Skeletal muscle satellite cell (primary cell): Measurements from ENCODE around the gene KRT81.
"Not testable (repeated sequence)": the region's sequence is repeated elsewhere in the genome, so short reads cannot be mapped to it uniquely, and the experiment has no call there.

Experiments used
- H3K27me3 ChIP-seq: 2 replicates; pipeline ENCODE4 v1.7.0; 2013; ENCODE audit warnings: low read length; ENCODE audit not compliant: control insufficient read depth, insufficient read depth
- H3K36me3 ChIP-seq: 2 replicates; pipeline ENCODE4 v1.7.0; 2013; ENCODE audit warnings: mild to moderate bottlenecking, control low read depth, low read length; ENCODE audit not compliant: insufficient read depth
- H3K4me1 ChIP-seq: 2 replicates; pipeline ENCODE4 v1.7.0; 2013; ENCODE audit warnings: low read length; ENCODE audit not compliant: control insufficient read depth, insufficient read depth
- H3K4me2 ChIP-seq: 2 replicates; pipeline ENCODE4 v1.7.0; 2013; ENCODE audit warnings: mild to moderate bottlenecking, low read length
- H3K4me3 ChIP-seq: 2 replicates; pipeline ENCODE4 v1.7.0; 2013; ENCODE audit warnings: low read length
- H3K9ac ChIP-seq: 2 replicates; pipeline ENCODE4 v1.7.0; 2013; ENCODE audit warnings: mild to moderate bottlenecking, low read depth, low read length, moderate library complexity
- H3K9me3 ChIP-seq: replicated peaks from 2 replicates; pipeline ENCODE4 v1.7.0; 2013; ENCODE audit warnings: mild to moderate bottlenecking, control low read depth, low read length

Gene KRT81

DNA sequence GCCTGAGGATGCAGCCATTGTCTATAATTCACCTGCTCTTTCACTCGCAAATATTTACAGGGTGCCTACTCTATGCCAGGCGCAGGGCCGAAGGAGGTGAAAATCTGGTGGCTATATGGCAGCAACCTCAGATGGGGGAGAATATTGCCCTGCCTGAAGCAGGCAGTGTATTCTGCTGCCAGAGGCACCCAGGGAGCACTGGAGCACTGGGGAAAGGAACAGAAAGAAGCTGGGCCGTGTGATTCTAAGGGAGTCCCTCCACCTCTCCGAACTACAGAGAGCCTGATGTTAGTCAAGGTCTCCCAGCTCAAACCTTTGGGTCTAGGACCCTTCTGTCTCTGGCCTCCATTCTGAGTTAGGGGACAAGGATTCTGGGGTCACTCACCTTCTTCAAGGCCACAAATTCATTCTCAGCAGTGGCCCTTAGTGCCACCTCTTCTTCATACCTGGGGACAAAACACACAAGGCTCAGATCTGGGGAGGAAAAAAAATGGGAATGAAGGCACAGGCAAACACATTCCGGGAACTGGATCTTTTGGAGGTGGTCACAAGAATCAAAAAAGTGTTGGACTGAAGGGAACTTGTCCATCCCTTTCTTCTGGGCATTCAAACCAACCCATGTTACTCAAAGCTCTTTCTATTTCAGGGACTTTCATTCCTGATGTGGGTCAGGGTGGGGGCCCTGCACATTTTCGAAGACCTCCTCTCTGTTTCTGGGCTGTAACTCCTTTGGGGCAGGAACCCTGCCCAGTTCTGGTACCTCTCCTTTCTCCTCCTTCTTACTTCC is 36.2 kb downstream of the KRT81 start:
- no peaks in the 10 kb centered on the region for H3K27me3 ChIP-seq

DNA sequence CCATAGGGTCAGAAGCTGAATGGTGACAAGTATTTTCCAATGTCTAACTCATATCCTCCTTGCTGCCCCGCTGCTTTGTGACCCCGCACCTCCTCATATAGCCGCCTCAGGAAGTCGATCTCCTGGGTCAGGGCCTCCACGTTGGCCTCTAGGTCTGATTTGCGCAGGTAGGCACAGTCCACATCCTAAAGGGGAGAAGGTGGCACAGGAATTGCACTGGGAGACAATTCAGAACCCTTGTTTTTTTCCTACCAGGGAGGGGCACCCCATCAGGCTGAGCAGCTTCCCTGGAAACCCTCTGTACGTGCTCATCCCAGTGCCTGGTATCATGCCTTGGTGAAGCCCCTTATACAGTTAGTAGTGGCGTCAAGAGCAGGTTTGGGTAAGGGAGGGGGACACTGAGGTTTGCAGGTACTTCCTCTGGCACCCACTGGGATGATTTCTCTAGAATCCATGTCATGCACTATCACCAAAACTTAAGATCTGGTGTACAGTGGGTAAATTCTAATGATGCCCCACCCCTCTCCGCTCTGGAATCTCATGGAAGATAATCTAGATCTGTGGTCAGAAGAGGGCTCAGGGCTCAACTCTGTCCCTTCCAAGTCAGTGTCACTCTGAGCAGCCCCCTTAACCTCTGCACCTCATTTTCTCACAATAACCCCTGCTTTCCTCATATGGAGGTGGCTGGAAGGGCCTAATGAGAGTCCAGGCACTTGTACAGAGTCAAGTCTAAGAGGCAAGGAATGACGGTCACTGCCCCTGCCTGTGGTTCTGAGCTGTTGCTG is 37.0 kb downstream of the KRT81 start:
- no peak overlapping the region for H3K9ac ChIP-seq
- H3K4me2 ChIP-seq: no peak overlapping the region
- no peaks in the 10 kb centered on the region for H3K9me3 ChIP-seq
- no peaks in the 10 kb centered on the region for H3K36me3 ChIP-seq
- peaks cover 6% of the 10 kb centered on the region for H3K4me1 ChIP-seq
- H3K4me3 ChIP-seq: no peak overlapping the region
- no peaks in the 10 kb centered on the region for H3K27me3 ChIP-seq

More for the DNA sequence above, 36.2 kb downstream of the KRT81 start:
- Histone ChIP-seq H3K9ac (no peak overlapping the region), H3K4me3 (no peak overlapping the region), H3K4me2 (no peak overlapping the region), H3K9me3 (no peaks in the 10 kb centered on the region), H3K4me1 (peaks cover 11% of the 10 kb centered on the region), H3K36me3 (no peaks in the 10 kb centered on the region)

DNA sequence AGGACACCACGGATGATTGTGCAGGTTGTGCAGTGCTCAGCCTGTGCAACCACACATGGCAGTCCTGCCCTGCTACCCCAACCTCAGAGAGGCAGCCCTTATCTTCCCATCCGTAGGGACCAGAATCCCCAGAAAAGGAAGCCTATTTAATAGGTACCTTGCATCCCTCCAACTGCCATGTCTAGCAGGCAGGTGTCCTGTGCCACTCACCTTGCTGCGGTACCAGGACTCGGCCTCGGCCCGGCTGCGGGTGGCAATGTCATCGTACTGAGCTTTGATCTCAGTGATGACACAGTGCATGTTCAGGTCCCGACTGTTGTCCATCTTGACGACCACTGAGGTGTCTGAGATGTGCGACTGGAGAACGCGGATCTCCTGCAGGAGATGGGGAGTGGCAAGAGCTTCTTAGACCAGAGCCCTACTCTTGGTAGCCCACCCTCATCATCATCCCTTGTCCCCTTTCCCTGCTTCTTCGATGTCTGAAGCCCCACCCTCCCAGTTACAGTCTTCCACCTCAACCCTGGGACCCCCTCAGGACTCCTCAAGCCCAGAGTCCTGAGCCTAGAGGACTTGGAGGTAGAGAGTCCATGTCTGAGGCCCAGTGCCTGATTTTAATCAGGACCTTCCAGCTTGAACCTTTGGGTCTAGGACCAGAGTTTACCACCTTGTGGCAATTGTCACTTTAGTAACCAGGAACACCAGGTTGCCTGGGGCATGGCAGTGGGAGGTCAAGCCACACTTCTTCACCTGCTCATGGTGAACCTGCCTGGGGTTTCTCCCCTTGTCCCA is 37.7 kb downstream of the KRT81 start:
- Histone ChIP-seq H3K4me2 (no peak overlapping the region), H3K4me1 (peaks cover 10% of the 10 kb centered on the region), H3K4me3 (no peak overlapping the region)

DNA sequence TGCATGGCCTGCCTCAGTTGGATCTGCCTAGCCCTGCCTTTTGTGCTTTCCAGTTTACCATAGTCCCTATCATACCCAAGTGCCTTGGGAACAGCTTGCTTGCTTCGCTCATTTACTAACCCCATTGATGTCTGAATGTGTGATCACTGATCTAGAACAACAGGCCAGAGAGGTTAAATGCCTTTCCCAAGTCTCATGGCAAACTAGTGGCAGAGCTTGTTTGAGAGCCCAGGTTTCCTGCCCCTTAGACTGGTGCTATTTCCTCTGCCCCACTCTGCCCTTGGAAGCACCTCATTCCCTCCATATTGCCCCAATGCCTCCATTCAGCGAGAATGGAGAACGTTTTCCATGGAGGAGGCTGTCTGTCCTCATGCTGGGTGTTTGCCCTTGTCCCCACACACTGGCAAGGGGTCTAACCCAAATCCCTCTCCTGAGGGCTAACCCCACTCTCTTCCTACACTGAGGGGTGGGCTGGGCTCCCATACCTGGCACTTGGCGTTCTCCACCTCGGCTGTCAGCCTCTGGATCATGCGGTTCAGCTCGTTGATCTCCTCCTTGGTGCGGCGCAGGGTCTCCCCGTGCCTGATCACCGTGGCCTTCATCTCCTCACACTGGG is 38.5 kb downstream of the KRT81 start:
- H3K4me1 ChIP-seq: peaks cover 18% of the 10 kb centered on the region
- H3K4me2 ChIP-seq: no peak overlapping the region
- H3K9me3 ChIP-seq: no peaks in the 10 kb centered on the region
- H3K4me3 ChIP-seq: no peak overlapping the region
- no peaks in the 10 kb centered on the region for H3K36me3 ChIP-seq
- no peaks in the 10 kb centered on the region for H3K27me3 ChIP-seq
- H3K9ac ChIP-seq: no peak overlapping the region

More for the DNA sequence above, 37.7 kb downstream of the KRT81 start:
- Histone ChIP-seq H3K9ac (no peak overlapping the region), H3K36me3 (no peaks in the 10 kb centered on the region), H3K9me3 (no peaks in the 10 kb centered on the region), H3K27me3 (no peaks in the 10 kb centered on the region)

DNA sequence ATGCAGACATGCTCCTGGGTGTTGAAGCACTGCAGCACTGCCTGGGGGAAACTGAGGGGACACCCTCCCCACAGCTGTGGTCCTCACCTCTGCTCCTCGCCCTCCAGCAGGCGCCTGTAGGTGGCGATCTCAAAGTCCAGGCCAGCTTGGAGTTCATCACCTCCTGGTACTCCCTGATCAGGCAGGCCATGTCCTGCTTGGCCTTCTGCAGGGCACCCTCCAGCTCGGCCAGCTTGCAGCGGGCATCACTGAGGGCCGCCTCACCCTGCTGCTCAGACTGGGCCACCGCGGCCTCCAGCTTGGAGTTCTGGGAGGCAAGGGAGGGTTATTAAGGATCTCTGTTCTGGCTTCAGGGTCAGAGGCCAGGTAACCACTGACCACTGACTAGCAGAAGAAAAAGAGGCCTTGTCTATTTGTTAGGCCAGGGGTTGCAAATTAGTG is 39.1 kb downstream of the KRT81 start:
- H3K4me3 ChIP-seq, H3K9me3 ChIP-seq, H3K4me2 ChIP-seq, H3K27me3 ChIP-seq, H3K9ac ChIP-seq, H3K36me3 ChIP-seq: not testable (repeated sequence)
- peaks cover 24% of the 10 kb centered on the region for H3K4me1 ChIP-seq

DNA sequence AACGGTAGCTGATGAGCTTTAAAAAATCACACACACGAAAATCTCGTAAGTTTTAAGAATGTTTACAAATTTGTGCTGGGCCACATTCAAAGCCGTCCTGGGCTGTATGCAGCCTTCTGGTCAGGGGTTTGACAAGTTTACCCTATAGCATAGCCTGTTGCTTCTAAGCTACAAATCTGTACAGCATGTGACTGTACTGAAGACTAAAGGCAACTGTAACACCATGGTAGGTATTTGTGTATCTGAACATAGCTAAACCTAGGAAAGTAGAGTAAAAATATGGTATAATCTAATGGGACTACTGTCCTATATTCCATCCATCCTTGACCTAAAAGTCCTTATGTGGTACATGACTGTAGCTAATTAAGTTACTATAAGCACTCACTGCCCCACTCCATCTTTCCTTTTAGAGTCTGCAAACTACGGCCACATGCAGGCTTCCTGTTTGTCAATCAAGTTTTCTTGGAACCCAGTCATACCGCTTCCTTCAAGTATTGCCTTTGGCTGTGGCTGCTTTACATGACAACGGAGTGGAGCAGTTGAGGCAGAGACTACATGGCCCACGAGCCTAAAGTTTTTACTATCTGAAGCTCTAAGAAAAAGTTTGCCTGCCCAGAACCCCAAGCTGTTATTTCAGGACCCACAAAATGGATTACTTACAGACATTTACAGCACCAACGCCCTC is 39.8 kb downstream of the KRT81 start:
- Histone ChIP-seq H3K4me1 (peaks cover 31% of the 10 kb centered on the region), H3K9ac (no peak overlapping the region), H3K27me3 (no peaks in the 10 kb centered on the region), H3K4me2 (no peak overlapping the region), H3K9me3 (no peaks in the 10 kb centered on the region), H3K36me3 (no peaks in the 10 kb centered on the region), H3K4me3 (no peak overlapping the region)

DNA sequence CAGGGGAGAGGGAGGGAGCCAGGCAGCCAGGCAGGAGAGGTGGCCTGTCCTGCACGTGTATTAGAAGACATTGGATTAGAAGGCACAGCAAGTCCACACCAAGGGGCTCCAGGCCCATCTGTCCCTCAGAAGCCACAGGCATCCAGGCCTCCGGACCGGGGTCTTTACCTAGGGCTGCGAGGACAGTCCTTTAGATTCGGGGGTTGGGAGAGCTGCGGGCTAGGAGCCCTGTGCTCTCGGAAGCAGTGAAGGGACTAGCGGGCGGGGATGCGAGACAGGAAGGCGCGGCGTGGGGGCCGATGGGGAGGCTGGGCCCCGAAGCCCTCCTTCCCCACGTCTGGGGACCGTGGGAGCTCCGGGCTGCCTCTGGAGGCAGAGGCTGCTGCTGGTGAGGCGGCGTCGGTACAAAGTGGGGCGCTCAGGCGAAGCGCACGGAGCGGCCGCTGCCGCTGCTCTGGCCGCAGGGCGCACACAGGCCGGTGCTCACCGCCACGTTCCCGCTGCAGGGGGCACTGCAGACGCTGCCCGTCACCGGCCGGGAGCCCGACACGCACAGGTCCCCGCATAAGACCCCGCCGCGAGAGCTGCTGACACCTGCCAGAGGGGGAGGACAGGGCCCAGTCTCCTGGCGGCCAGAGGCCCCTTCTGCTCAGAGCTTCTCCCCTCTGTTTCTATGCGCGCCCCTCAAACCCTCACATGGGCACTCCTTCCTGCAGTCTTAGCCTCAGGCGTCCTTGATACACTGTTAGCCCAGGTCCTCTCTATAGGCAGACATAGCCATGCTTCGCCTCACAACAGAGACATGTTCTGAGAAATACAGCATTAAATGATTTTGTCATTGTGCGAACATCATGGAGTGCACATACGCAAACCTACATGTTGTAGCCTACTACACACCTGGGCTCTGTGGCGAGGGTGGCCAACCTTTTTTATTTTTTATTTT is 41.0 kb downstream of the KRT81 start:
- no peaks in the 10 kb centered on the region for H3K9me3 ChIP-seq
- H3K9ac ChIP-seq: no peak overlapping the region
- no peaks in the 10 kb centered on the region for H3K27me3 ChIP-seq
- H3K4me3 ChIP-seq: no peak overlapping the region
- H3K4me1 ChIP-seq: peaks cover 43% of the 10 kb centered on the region
- no peaks in the 10 kb centered on the region for H3K36me3 ChIP-seq
- no peak overlapping the region for H3K4me2 ChIP-seq

DNA sequence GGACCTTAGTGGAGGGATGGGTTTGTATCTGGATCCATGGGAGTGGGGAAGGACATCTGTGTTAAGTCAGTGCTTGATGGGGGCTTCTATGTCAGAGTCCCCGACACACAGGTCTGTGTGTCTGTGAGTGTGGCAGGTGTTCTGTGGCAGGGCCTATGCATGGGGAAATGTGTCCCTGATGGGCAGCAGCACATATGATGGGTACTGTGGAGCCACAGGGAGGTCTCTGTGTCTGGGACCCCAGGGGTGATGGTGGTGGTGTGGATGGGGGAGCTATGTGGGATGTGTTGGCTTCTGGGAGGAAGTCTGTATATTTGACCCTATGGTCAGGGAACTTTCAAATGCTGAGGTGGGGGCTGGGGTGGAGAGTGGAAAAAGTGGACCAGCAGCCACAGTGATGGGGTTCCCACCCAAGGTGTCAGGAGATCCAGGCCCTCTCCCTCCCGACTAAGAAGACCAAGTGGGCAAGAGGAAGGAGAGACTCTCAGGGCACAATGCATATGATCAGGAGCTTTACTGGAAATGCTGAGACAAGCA is 41.8 kb downstream of the KRT81 start:
- H3K9ac ChIP-seq: peak overlapping the region; percentile 48
- no peaks in the 10 kb centered on the region for H3K27me3 ChIP-seq
- no peak overlapping the region for H3K4me3 ChIP-seq
- no peak overlapping the region for H3K4me2 ChIP-seq
- no peaks in the 10 kb centered on the region for H3K9me3 ChIP-seq
- H3K36me3 ChIP-seq: no peaks in the 10 kb centered on the region
- peaks cover 50% of the 10 kb centered on the region for H3K4me1 ChIP-seq

DNA sequence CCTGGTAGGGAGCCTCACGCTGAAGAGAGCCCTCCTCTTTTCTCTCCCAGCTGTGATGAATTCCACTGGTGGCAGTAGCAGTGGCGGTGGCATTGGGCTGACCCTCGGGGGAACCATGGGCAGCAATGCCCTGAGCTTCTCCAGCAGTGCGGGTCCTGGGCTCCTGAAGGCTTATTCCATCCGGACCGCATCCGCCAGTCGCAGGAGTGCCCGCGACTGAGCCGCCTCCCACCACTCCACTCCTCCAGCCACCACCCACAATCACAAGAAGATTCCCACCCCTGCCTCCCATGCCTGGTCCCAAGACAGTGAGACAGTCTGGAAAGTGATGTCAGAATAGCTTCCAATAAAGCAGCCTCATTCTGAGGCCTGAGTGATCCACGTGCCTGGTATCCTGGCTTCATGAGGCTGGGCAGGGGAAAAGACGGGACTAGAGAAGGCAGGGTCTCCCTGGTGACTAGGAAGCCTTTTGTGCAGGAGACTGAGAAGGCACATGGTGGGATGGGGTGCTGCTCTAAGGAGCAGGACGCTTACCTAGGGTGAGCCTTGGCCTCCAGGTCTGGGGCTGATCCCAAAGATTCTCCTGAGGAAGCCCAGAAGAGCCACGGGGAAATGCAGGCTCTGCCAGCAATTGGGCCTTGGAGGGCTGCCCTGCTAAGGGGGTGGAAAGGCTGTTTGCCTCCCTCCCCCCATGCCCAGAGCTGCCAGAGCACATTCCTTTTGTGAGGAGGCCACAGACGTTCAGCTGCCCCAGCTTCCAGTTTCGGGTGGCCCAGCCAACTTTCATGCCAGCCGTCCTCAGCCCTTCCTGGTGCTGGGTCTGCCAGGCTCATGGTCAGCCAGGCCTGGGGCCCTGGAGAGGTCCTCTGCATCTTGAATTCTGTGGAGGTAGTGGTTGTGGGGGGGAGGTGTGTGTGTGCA is 42.5 kb downstream of the KRT81 start:
- peak overlapping the region; percentile 16 for H3K4me2 ChIP-seq
- peaks cover 58% of the 10 kb centered on the region for H3K4me1 ChIP-seq
- no peaks in the 10 kb centered on the region for H3K36me3 ChIP-seq
- H3K27me3 ChIP-seq: no peaks in the 10 kb centered on the region
- no peak overlapping the region for H3K4me3 ChIP-seq
- peak overlapping the region; percentile 48 for H3K9ac ChIP-seq
- H3K9me3 ChIP-seq: no peaks in the 10 kb centered on the region
